Ovary (tissue), 3 donors: ENCODE data around the gene RNF223.

Source experiments
- EP300 ChIP-seq: sonication (generic); formaldehyde crosslinking; IDR thresholded peaks from one replicate; pipeline ENCODE4 v1.6.1; 2017; ENCODE audit warnings: antibody characterized with exemption
- POLR2A ChIP-seq: fragments of 450-650 bp; IDR thresholded peaks from one replicate; pipeline ENCODE4 v1.6.1; 2017; ENCODE audit warnings: antibody characterized with exemption, mild to moderate bottlenecking, moderate library complexity
- TF ChIP-seq, protein P1 (sequence below), 3 donors: fragments of 450-650 bp in 2 of 3; fragments of 200-600 bp in 1 of 3; IDR thresholded peaks; one replicate each; pipeline versions ENCODE4 v1.5.1 to v1.8.0; 2016 to 2022; ENCODE audit warnings: antibody characterized with exemption in 3 of 3, mild to moderate bottlenecking in 1 of 3
- donor health status: DM: no; HTN: no; CAD: no.

DNA sequence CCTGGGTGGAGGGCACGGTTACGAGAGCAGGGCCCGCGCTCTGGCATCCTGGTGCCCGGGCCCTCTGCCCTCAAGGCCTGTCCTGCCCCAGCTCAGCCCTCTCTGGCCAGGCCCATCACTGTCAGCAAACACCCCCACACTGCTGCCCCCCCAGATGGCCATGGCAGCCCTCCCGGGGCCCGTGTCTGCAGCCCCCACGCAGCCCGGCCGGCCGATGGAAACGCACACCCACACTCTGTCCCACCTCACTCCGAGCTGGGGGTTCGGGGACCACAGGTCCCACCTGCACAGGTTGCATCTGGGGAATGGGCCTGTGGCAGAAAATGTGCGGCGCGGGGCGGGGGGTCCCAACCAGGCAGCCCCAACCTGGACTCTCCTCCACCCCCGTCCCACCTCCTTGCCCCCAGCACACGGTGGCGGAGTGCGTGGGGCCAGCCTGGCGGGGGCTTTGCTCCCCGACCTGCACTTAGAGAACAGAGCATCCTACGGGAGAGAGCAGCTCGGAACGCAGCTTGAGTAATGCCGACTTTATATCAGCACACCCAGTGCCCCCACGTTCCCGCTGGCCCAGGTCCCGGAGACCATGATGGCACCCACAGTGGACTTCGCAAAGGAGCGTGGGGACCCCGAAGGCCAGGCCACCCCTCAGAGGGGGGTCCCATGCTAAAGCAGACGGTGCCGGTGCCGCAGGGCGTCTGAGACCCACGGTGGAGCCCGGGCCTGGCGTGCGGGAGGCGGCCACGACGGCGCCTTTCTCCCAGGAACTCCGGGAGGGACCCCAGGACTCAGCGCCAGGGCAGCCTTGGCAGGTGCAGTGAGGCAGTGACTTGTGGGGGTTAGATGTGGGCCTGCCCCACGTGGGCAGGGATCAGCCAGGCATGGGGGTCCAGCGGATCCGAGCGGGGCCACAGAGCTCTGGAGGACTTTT lies 7.5 kb upstream of the RNF223 start:
- TF ChIP-seq, protein P1, sequence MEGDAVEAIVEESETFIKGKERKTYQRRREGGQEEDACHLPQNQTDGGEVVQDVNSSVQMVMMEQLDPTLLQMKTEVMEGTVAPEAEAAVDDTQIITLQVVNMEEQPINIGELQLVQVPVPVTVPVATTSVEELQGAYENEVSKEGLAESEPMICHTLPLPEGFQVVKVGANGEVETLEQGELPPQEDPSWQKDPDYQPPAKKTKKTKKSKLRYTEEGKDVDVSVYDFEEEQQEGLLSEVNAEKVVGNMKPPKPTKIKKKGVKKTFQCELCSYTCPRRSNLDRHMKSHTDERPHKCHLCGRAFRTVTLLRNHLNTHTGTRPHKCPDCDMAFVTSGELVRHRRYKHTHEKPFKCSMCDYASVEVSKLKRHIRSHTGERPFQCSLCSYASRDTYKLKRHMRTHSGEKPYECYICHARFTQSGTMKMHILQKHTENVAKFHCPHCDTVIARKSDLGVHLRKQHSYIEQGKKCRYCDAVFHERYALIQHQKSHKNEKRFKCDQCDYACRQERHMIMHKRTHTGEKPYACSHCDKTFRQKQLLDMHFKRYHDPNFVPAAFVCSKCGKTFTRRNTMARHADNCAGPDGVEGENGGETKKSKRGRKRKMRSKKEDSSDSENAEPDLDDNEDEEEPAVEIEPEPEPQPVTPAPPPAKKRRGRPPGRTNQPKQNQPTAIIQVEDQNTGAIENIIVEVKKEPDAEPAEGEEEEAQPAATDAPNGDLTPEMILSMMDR (IDR thresholded peaks at IDR 0.05), result no peak
- no peak for TF ChIP-seq POLR2A
- no peak for TF ChIP-seq EP300
